ENCODE measurements around the gene MALRD1. TPM values are rescaled to one million over a fixed set of nuclear protein-coding genes. Genes with fewer than 3 reads are reported as not detected.

MALRD1 gene
- total and polyA plus RNA-seq, 5 donors: 0.58 to 2.7 (median 2.0) TPM

- Histone ChIP-seq H3K4me3 (ENCODE audit: low read length) (no peak overlapping the region), H3K27ac (ENCODE audit: low read length) (no peak overlapping the region), H3K27me3 (ENCODE audit: control insufficient read depth, insufficient read depth) (no peaks in the 10 kb centered on the region), H3K9me3 (ENCODE audit: control insufficient read depth, low read length) (no peaks in the 10 kb centered on the region), H3K4me1 (ENCODE audit: control insufficient read depth, insufficient read depth, low read length) (no peaks in the 10 kb centered on the region)
- intact Hi-C loops (cut with DNase I): no loop called here
- ATAC-seq (no peak), DNase-seq (no peak)
- WGBS: 81% methylated on average over 1 of the region's 1 CpG
Measured at GRCh38 chr10:19651549-19651948, 602.9 kb downstream of the MALRD1 start.

- DNase-seq (no peak), ATAC-seq (no peak)
- H3K9me3 ChIP-seq (ENCODE audit: control insufficient read depth, low read length): no peaks in the 10 kb centered on the region
- WGBS: 48% methylated on average over 1 of the region's 1 CpG
- intact Hi-C loops (cut with DNase I): no loop called here
- H3K4me1 ChIP-seq (ENCODE audit: control insufficient read depth, insufficient read depth, low read length): no peaks in the 10 kb centered on the region
- H3K27me3 ChIP-seq (ENCODE audit: control insufficient read depth, insufficient read depth): no peaks in the 10 kb centered on the region
- H3K27ac ChIP-seq (ENCODE audit: low read length): no peak overlapping the region
- no peak overlapping the region for H3K4me3 ChIP-seq (ENCODE audit: low read length)
Measured at GRCh38 chr10:19652750-19653149, 604.1 kb downstream of the MALRD1 start.

GRCh38 chr10:19653931-19654330, 605.3 kb downstream of the MALRD1 start:
- no peak overlapping the region for H3K27ac ChIP-seq (ENCODE audit: low read length)

GRCh38 chr10:19654576-19654975, 606.0 kb downstream of the MALRD1 start:
- no peak overlapping the region for H3K4me3 ChIP-seq (ENCODE audit: low read length)
- no peaks in the 10 kb centered on the region for H3K27me3 ChIP-seq (ENCODE audit: control insufficient read depth, insufficient read depth)
- intact Hi-C loops (cut with DNase I): no loop called here
- H3K27ac ChIP-seq (ENCODE audit: low read length): no peak overlapping the region
- ATAC-seq: no peak
- no peak for DNase-seq
- no peaks in the 10 kb centered on the region for H3K4me1 ChIP-seq (ENCODE audit: control insufficient read depth, insufficient read depth, low read length)
- H3K9me3 ChIP-seq (ENCODE audit: control insufficient read depth, low read length): no peaks in the 10 kb centered on the region
- WGBS: 37% methylated on average over 3 of the region's 3 CpGs

More at GRCh38 chr10:19653931-19654330, 605.3 kb downstream of the MALRD1 start:
- ATAC-seq (no peak), DNase-seq (no peak)
- intact Hi-C loops (cut with DNase I): no loop called here
- no peaks in the 10 kb centered on the region for H3K9me3 ChIP-seq (ENCODE audit: control insufficient read depth, low read length)
- WGBS: 43% methylated on average over 2 of the region's 2 CpGs
- no peaks in the 10 kb centered on the region for H3K4me1 ChIP-seq (ENCODE audit: control insufficient read depth, insufficient read depth, low read length)
- no peak overlapping the region for H3K4me3 ChIP-seq (ENCODE audit: low read length)
- no peaks in the 10 kb centered on the region for H3K27me3 ChIP-seq (ENCODE audit: control insufficient read depth, insufficient read depth)

- Histone ChIP-seq H3K27ac (ENCODE audit: low read length) (no peak overlapping the region), H3K4me1 (ENCODE audit: control insufficient read depth, insufficient read depth, low read length) (no peaks in the 10 kb centered on the region), H3K27me3 (ENCODE audit: control insufficient read depth, insufficient read depth) (no peaks in the 10 kb centered on the region), H3K4me3 (ENCODE audit: low read length) (no peak overlapping the region), H3K9me3 (ENCODE audit: control insufficient read depth, low read length) (no peaks in the 10 kb centered on the region)
- ATAC-seq (no peak), DNase-seq (no peak)
- WGBS: 94% methylated on average over 3 of the region's 3 CpGs
- intact Hi-C loops (cut with DNase I): no loop called here
Measured at GRCh38 chr10:19656420-19657042, 607.9 kb downstream of the MALRD1 start.

- Histone ChIP-seq H3K9me3 (ENCODE audit: control insufficient read depth, low read length) (no peaks in the 10 kb centered on the region), H3K4me3 (ENCODE audit: low read length) (no peak overlapping the region), H3K27ac (ENCODE audit: low read length) (no peak overlapping the region), H3K4me1 (ENCODE audit: control insufficient read depth, insufficient read depth, low read length) (no peaks in the 10 kb centered on the region), H3K27me3 (ENCODE audit: control insufficient read depth, insufficient read depth) (no peaks in the 10 kb centered on the region)
- 55% methylated on average over 3 of the region's 3 CpGs for WGBS
- ATAC-seq (no peak), DNase-seq (no peak)
- intact Hi-C loops (cut with DNase I): no loop called here
Measured at GRCh38 chr10:19658131-19658530, 609.5 kb downstream of the MALRD1 start.

GRCh38 chr10:19658622-19659233, 610.1 kb downstream of the MALRD1 start:
- Histone ChIP-seq H3K9me3 (ENCODE audit: control insufficient read depth, low read length) (no peaks in the 10 kb centered on the region), H3K4me1 (ENCODE audit: control insufficient read depth, insufficient read depth, low read length) (no peaks in the 10 kb centered on the region), H3K27ac (ENCODE audit: low read length) (no peak overlapping the region), H3K4me3 (ENCODE audit: low read length) (no peak overlapping the region), H3K27me3 (ENCODE audit: control insufficient read depth, insufficient read depth) (no peaks in the 10 kb centered on the region)
- no peak for DNase-seq
- peak; percentile 86 for ATAC-seq
- intact Hi-C loops (cut with DNase I): no loop called here
- 29% methylated on average over 5 of the region's 5 CpGs for WGBS

GRCh38 chr10:19659920-19660655, 611.5 kb downstream of the MALRD1 start:
- no peaks in the 10 kb centered on the region for H3K4me1 ChIP-seq (ENCODE audit: control insufficient read depth, insufficient read depth, low read length)
- DNase-seq (no peak), ATAC-seq (peak; percentile 62 to 78)
- H3K4me3 ChIP-seq (ENCODE audit: low read length): no peak overlapping the region
- H3K27ac ChIP-seq (ENCODE audit: low read length): no peak overlapping the region
- no peaks in the 10 kb centered on the region for H3K27me3 ChIP-seq (ENCODE audit: control insufficient read depth, insufficient read depth)
- WGBS: 71% methylated on average over 4 of the region's 4 CpGs
- no peaks in the 10 kb centered on the region for H3K9me3 ChIP-seq (ENCODE audit: control insufficient read depth, low read length)
- intact Hi-C loops (cut with DNase I): no loop called here

GRCh38 chr10:19663344-19663743, 614.7 kb downstream of the MALRD1 start:
- intact Hi-C loops (cut with DNase I): no loop called here
- Histone ChIP-seq H3K4me3 (ENCODE audit: low read length) (no peak overlapping the region), H3K9me3 (ENCODE audit: control insufficient read depth, low read length) (no peaks in the 10 kb centered on the region), H3K27me3 (ENCODE audit: control insufficient read depth, insufficient read depth) (no peaks in the 10 kb centered on the region), H3K27ac (ENCODE audit: low read length) (no peak overlapping the region), H3K4me1 (ENCODE audit: control insufficient read depth, insufficient read depth, low read length) (no peaks in the 10 kb centered on the region)
- ATAC-seq (no peak), DNase-seq (no peak)
- 98% methylated on average over 1 of the region's 1 CpG for WGBS

- no peak for DNase-seq
- intact Hi-C loops (cut with DNase I): no loop called here
- Histone ChIP-seq H3K4me1 (ENCODE audit: control insufficient read depth, insufficient read depth, low read length) (no peaks in the 10 kb centered on the region), H3K9me3 (ENCODE audit: control insufficient read depth, low read length) (no peaks in the 10 kb centered on the region), H3K4me3 (ENCODE audit: low read length) (no peak overlapping the region), H3K27ac (ENCODE audit: low read length) (no peak overlapping the region), H3K27me3 (ENCODE audit: control insufficient read depth, insufficient read depth) (no peaks in the 10 kb centered on the region)
- no peak for ATAC-seq
- WGBS: 85% methylated on average over 5 of the region's 5 CpGs
Measured at GRCh38 chr10:19668116-19668515, 619.5 kb downstream of the MALRD1 start.

- Histone ChIP-seq H3K27ac (ENCODE audit: low read length) (no peak overlapping the region), H3K9me3 (ENCODE audit: control insufficient read depth, low read length) (no peaks in the 10 kb centered on the region), H3K4me1 (ENCODE audit: control insufficient read depth, insufficient read depth, low read length) (no peaks in the 10 kb centered on the region), H3K27me3 (ENCODE audit: control insufficient read depth, insufficient read depth) (no peaks in the 10 kb centered on the region), H3K4me3 (ENCODE audit: low read length) (no peak overlapping the region)
- no peak for ATAC-seq
- WGBS: 86% methylated on average over 4 of the region's 4 CpGs
- no peak for DNase-seq
- intact Hi-C loops (cut with DNase I): no loop called here
Measured at GRCh38 chr10:19676063-19676462, 627.5 kb downstream of the MALRD1 start.
